Prostate gland (tissue), 2 donors: ENCODE results near the gene TMPRSS6.

ENCODE experiments used
- POLR2A ChIP-seq: fragments of 450-650 bp; IDR thresholded peaks from one replicate; pipeline ENCODE4 v1.6.1; 2016; ENCODE audit warnings: antibody characterized with exemption, mild to moderate bottlenecking
- POLR2AphosphoS5 ChIP-seq: sonication (generic); formaldehyde crosslinking; IDR thresholded peaks from one replicate; pipeline ENCODE4 v1.6.1; 2017; ENCODE audit warnings: antibody characterized with exemption
- TF ChIP-seq, protein P1 (sequence below), 4 experiments: fragments of 200-600 bp in 2 of 4; fragments of 450-650 bp in 2 of 4; sonication (generic) in 2 of 4; IDR thresholded peaks; 1 replicate in 3 of 4; 2 replicates in 1 of 4; pipeline ENCODE4 v1.5.1; 2016 to 2019; ENCODE audit warnings: antibody characterized with exemption in 4 of 4, mild to moderate bottlenecking in 2 of 4, moderate library complexity in 2 of 4

DNA sequence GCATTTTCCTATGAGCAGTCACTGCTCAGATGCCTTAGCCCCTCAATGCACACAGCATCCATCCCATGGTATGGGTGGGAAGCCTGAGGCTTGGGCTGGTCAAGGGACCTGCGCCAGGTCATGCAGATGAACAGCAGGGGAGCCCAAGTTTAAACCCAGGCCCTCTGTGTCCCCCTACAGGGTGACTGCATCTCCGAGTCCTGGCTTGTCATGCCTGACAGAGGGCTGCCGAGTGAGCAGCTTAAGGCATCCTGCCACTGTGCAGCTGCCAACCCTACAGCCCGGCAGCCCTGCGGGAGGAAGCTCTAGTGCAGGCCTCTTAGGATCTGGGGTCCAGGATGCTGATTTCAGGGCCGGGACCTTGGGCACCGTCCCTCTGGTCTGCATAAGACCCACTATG, 30.2 kb upstream of the TMPRSS6 start:
- TF ChIP-seq, protein P1, sequence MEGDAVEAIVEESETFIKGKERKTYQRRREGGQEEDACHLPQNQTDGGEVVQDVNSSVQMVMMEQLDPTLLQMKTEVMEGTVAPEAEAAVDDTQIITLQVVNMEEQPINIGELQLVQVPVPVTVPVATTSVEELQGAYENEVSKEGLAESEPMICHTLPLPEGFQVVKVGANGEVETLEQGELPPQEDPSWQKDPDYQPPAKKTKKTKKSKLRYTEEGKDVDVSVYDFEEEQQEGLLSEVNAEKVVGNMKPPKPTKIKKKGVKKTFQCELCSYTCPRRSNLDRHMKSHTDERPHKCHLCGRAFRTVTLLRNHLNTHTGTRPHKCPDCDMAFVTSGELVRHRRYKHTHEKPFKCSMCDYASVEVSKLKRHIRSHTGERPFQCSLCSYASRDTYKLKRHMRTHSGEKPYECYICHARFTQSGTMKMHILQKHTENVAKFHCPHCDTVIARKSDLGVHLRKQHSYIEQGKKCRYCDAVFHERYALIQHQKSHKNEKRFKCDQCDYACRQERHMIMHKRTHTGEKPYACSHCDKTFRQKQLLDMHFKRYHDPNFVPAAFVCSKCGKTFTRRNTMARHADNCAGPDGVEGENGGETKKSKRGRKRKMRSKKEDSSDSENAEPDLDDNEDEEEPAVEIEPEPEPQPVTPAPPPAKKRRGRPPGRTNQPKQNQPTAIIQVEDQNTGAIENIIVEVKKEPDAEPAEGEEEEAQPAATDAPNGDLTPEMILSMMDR (IDR thresholded peaks at IDR 0.05) = no peak
- TF ChIP-seq POLR2A (no peak), POLR2AphosphoS5 (no peak)
